ENCODE data around the gene CBX3. TPM values are rescaled to one million over a fixed set of nuclear protein-coding genes. Genes with fewer than 3 reads are reported as not detected.

The CBX3 gene
- total and polyA plus RNA-seq, 2 of the 13 experiments (the other 11 are each of a cell fraction or from before 2014, with no cell fraction given) = 53.9 to 249 TPM

- TF ChIP-seq ZHX2 (IDR thresholded peaks at IDR 0.05; ENCODE audit: low read depth) = no peak
- TF ChIP-seq ZHX2 (CRISPR knock-in tag; IDR thresholded peaks at IDR 0.05; ENCODE audit: borderline replicate concordance) = no peak
- 0 out of 2 replicates have a peak, but pooled peaks have one; percentile 36 for TF ChIP-seq TBX2 (CRISPR knock-in tag; IDR thresholded peaks at IDR 0.05; ENCODE audit: borderline replicate concordance)
- TF ChIP-seq MLXIP (CRISPR knock-in tag; IDR thresholded peaks at IDR 0.05; ENCODE audit: borderline replicate concordance) = no peak
- TF ChIP-seq NONO (IDR thresholded peaks at IDR 0.05) = no peak
- TF ChIP-seq NONO (CRISPR knock-in tag; conservative IDR thresholded peaks at IDR 0.05) = 0 out of 2 replicates have a peak, but pooled peaks have one; percentile 28
- TF ChIP-seq TCF7 (IDR thresholded peaks at IDR 0.05; ENCODE audit: low read depth) = no peak
- 0 out of 2 replicates have a peak, but pooled peaks have one; percentile 34 for TF ChIP-seq SRY (CRISPR knock-in tag; IDR thresholded peaks at IDR 0.05)
- no peak for TF ChIP-seq ZFP1 (CRISPR knock-in tag; IDR thresholded peaks at IDR 0.05)
- TF ChIP-seq KDM5B (CRISPR knock-in tag; IDR thresholded peaks at IDR 0.05; ENCODE audit: borderline replicate concordance) = no peak
- no peak for TF ChIP-seq ZNF674 (CRISPR knock-in tag; IDR thresholded peaks at IDR 0.05; ENCODE audit: low read depth)
- no peak for TF ChIP-seq ZNF263 (CRISPR knock-in tag; IDR thresholded peaks at IDR 0.05)
- TF ChIP-seq GATAD1 (CRISPR knock-in tag; IDR thresholded peaks at IDR 0.05) = no peak
- TF ChIP-seq ZNF800 (CRISPR knock-in tag; IDR thresholded peaks at IDR 0.05) = no peak
- no peak for TF ChIP-seq ZFP36L1 (CRISPR knock-in tag; IDR thresholded peaks at IDR 0.05)
- TF ChIP-seq ZNF280B (CRISPR knock-in tag; IDR thresholded peaks at IDR 0.05; ENCODE audit: borderline replicate concordance) = no peak
- no peak for TF ChIP-seq ZFP37 (CRISPR knock-in tag; IDR thresholded peaks at IDR 0.05; ENCODE audit: borderline replicate concordance)
Observed at GRCh38 chr7:26151953-26152781, 49.4 kb upstream of the CBX3 start, which contains the start of gene NFE2L3 (continued).

All from HepG2 (cell line).